ENCODE results near the gene NDOR1.

The NDOR1 gene

DNA sequence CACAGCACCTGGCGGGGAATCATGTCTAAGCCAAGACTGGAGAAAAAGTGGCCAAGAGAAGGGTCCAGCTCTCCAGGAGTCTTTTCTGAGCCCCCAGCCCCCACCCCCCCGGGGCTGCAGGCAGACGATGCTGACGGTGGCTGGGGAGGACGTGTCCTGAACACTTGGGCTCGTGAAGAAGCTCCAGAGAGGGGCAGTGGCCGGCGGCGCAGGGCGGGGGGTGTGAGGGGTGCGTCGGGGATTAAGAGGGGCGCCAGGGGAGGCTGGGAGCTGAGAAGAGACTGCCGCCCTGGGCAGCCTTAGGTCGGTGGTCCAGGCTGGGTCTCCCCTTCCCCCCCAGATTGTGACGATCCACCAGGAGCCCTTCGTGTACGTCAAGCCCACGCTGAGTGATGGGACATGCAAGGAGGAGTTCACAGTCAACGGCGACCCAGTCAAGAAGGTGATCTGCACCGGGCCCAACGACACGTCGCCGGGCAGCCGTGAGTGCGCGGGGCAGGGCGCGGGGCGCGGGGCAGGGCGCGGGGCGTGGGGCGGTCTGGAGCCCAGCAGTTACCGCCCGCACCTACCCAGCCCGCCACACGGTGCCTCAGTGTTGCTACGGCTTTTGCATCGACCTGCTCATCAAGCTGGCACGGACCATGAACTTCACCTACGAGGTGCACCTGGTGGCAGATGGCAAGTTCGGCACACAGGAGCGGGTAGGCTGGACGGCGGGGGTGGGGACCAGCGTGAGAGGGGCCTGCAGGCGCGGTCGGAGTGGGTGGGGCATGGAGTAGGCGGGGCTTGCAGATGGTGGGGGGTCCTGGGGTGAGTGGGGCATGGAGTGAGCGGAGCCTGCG, 44.6 kb upstream of the NDOR1 start:
- H3K79me1 ChIP-seq (ENCODE audit: low read depth, low read length), result peaks cover 3% of the 10 kb centered on the region
- H3K9me3 ChIP-seq (replicated peaks in 1 of 2; ENCODE audit: control insufficient read depth in 2 of 2, insufficient read depth in 1 of 2, low read depth in 1 of 2, low read length in 2 of 2), result peaks cover 0 to 9% of the 10 kb centered on the region in 2 donors
- no peak overlapping the region for H2BK15ac ChIP-seq (ENCODE audit: low read length)
- peaks cover 27 to 92% (median 91%) of the 10 kb centered on the region in 3 experiments for H3K27me3 ChIP-seq (ENCODE audit: control insufficient read depth in 3 of 3, insufficient read depth in 3 of 3, low read depth in 1 of 3, low read length in 3 of 3)
- no peak overlapping the region for H3K27ac ChIP-seq (replicated peaks; ENCODE audit: low read length)
- H2BK120ac ChIP-seq (ENCODE audit: low read depth, low read length), result no peak overlapping the region
- no peak overlapping the region for H3K4ac ChIP-seq (ENCODE audit: low read length)
- H3K9ac ChIP-seq (ENCODE audit: low read depth, low read length, poor library complexity), result peak overlapping the region; percentile 60
- H3K23ac ChIP-seq (ENCODE audit: low read depth, low read length, poor library complexity), result peak overlapping the region; percentile 98
- no peak overlapping the region for H4K8ac ChIP-seq (ENCODE audit: low read depth, low read length)
- H3K4me2 ChIP-seq (ENCODE audit: insufficient read depth, low read length, poor library complexity, severe bottlenecking), result no peak overlapping the region
- peak overlapping the region; percentile 64 for H3K18ac ChIP-seq (ENCODE audit: low read length)
- H2AK5ac ChIP-seq (ENCODE audit: low read depth, low read length), result no peak overlapping the region
- H3K4me3 ChIP-seq (ENCODE audit: low read length in 2 of 2), result no peak overlapping the region
- no peak overlapping the region for H2BK12ac ChIP-seq (ENCODE audit: low read length)
- no peak overlapping the region for H2AFZ ChIP-seq (ENCODE audit: low read length)
- H3K14ac ChIP-seq (ENCODE audit: low read length), result peak overlapping the region; percentile 94
- no peaks in the 10 kb centered on the region for H3K36me3 ChIP-seq (replicated peaks in 1 of 2; ENCODE audit: control insufficient read depth in 2 of 2, insufficient read depth in 2 of 2, low read length in 2 of 2)
- no CpG with 5 or more reads among the region's 56 CpGs for WGBS, 2 donors (ENCODE audit: extremely low coverage in 2 of 2, insufficient read length in 2 of 2, insufficient replicate concordance in 1 of 2)
- H2BK5ac ChIP-seq (ENCODE audit: low read length), result no peak overlapping the region
- no peak overlapping the region for H4K91ac ChIP-seq (ENCODE audit: low read depth, low read length, poor library complexity)
- H3K4me1 ChIP-seq (ENCODE audit: control insufficient read depth in 2 of 2, insufficient read depth in 1 of 2, low read depth in 1 of 2, low read length in 2 of 2), result peaks cover 8% of the 10 kb centered on the region in 2 donors
- DNase-seq (ENCODE audit: low spot score), result no peak

DNA sequence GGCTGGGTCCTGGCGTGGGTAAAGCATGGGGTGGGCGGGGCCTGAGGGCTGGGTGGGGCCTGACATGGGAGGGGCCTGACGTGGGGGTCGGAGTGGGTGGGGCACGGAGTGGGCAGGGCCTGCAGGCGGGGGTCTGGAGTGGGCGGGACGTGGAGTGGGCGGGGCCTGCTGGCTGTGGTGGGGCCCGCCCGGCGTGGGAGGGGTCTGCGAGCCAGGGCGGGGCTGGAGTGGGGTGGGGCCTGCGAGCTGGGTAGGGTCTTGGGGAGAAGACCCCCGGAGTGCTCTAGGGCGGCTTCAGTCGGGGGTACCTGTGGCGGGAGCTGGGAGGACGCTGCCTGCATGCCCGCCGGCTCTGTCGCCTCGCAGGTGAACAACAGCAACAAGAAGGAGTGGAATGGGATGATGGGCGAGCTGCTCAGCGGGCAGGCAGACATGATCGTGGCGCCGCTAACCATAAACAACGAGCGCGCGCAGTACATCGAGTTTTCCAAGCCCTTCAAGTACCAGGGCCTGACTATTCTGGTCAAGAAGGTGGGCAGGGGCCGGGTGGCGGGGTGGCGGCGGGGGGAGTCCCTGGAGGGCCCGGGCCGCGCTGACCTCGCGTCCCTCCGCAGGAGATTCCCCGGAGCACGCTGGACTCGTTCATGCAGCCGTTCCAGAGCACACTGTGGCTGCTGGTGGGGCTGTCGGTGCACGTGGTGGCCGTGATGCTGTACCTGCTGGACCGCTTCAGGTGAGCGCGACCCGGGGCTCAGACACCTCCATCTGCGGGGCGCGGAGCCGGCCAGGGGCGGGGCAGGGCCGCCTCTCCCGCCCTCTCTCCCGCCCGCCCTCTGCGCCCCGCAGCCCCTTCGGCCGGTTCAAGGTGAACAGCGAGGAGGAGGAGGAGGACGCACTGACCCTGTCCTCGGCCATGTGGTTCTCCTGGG, 43.7 kb upstream of the NDOR1 start:
- Histone ChIP-seq H2BK5ac (ENCODE audit: low read length) (no peak overlapping the region), H3K27me3 (ENCODE audit: control insufficient read depth in 3 of 3, insufficient read depth in 3 of 3, low read depth in 1 of 3, low read length in 3 of 3) (peaks cover 27 to 92% (median 91%) of the 10 kb centered on the region in 3 experiments), H4K91ac (ENCODE audit: low read depth, low read length, poor library complexity) (no peak overlapping the region), H3K27ac (replicated peaks; ENCODE audit: low read length) (no peak overlapping the region), H2BK12ac (ENCODE audit: low read length) (no peak overlapping the region), H2AFZ (ENCODE audit: low read length) (no peak overlapping the region), H3K4ac (ENCODE audit: low read length) (no peak overlapping the region), H2BK120ac (ENCODE audit: low read depth, low read length) (no peak overlapping the region), H3K9ac (ENCODE audit: low read depth, low read length, poor library complexity) (no peak overlapping the region), H2AK5ac (ENCODE audit: low read depth, low read length) (peak overlapping the region; percentile 56), H3K9me3 (replicated peaks in 1 of 2; ENCODE audit: control insufficient read depth in 2 of 2, insufficient read depth in 1 of 2, low read depth in 1 of 2, low read length in 2 of 2) (peaks cover 0 to 7% of the 10 kb centered on the region in 2 donors), H3K4me1 (ENCODE audit: control insufficient read depth in 2 of 2, insufficient read depth in 1 of 2, low read depth in 1 of 2, low read length in 2 of 2) (peaks cover 5 to 10% of the 10 kb centered on the region in 2 donors), H3K23ac (ENCODE audit: low read depth, low read length, poor library complexity) (peak overlapping the region; percentile 98), H3K36me3 (replicated peaks in 1 of 2; ENCODE audit: control insufficient read depth in 2 of 2, insufficient read depth in 2 of 2, low read length in 2 of 2) (no peaks in the 10 kb centered on the region), H3K4me3 (ENCODE audit: low read length in 2 of 2) (no peak overlapping the region), H3K4me2 (ENCODE audit: insufficient read depth, low read length, poor library complexity, severe bottlenecking) (peak overlapping the region; percentile 18), H3K14ac (ENCODE audit: low read length) (no peak overlapping the region), H4K8ac (ENCODE audit: low read depth, low read length) (no peak overlapping the region), H3K79me1 (ENCODE audit: low read depth, low read length) (peaks cover 3% of the 10 kb centered on the region), H2BK15ac (ENCODE audit: low read length) (peak overlapping the region; percentile 67), H3K18ac (ENCODE audit: low read length) (peak overlapping the region; percentile 48)
- no peak for DNase-seq (ENCODE audit: low spot score)
- no CpG with 5 or more reads among the region's 71 CpGs for WGBS, 2 donors (ENCODE audit: extremely low coverage in 2 of 2, insufficient read length in 2 of 2, insufficient replicate concordance in 1 of 2)

DNA sequence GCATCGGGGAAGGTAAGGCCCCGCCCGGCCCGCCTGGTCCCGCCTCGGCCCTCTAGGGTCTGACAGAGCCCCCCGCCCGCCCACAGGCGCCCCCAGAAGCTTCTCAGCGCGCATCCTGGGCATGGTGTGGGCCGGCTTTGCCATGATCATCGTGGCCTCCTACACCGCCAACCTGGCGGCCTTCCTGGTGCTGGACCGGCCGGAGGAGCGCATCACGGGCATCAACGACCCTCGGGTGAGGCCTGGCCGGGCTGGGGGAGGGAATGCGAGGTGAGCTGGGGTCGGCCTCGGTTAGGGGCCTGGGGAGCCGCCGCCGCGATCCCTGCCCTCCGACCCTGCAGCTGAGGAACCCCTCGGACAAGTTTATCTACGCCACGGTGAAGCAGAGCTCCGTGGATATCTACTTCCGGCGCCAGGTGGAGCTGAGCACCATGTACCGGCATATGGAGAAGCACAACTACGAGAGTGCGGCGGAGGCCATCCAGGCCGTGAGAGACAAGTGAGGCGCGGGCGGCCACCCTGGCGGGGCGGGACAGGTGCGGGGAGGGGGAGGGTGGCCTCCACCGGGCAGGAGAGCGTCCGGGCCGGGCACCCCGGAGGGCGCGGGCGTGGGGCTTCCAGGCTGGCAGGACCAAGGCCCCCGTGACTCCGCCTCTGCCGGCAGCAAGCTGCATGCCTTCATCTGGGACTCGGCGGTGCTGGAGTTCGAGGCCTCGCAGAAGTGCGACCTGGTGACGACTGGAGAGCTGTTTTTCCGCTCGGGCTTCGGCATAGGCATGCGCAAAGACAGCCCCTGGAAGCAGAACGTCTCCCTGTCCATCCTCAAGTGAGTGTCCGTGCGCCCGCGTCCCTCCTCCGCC, 42.8 kb upstream of the NDOR1 start:
- peak overlapping the region; percentile 60 for H3K9ac ChIP-seq (ENCODE audit: low read depth, low read length, poor library complexity)
- peaks cover 2% of the 10 kb centered on the region for H3K79me1 ChIP-seq (ENCODE audit: low read depth, low read length)
- H2BK12ac ChIP-seq (ENCODE audit: low read length), result no peak overlapping the region
- H3K14ac ChIP-seq (ENCODE audit: low read length), result no peak overlapping the region
- DNase-seq (ENCODE audit: low spot score), result no peak
- no peak overlapping the region for H4K91ac ChIP-seq (ENCODE audit: low read depth, low read length, poor library complexity)
- H3K4me1 ChIP-seq (ENCODE audit: control insufficient read depth in 2 of 2, insufficient read depth in 1 of 2, low read depth in 1 of 2, low read length in 2 of 2), result peaks cover 4 to 15% of the 10 kb centered on the region in 2 donors
- H2AK5ac ChIP-seq (ENCODE audit: low read depth, low read length), result peak overlapping the region; percentile 56
- H2BK15ac ChIP-seq (ENCODE audit: low read length), result no peak overlapping the region
- H3K27me3 ChIP-seq (ENCODE audit: control insufficient read depth in 3 of 3, insufficient read depth in 3 of 3, low read depth in 1 of 3, low read length in 3 of 3), result peaks cover 23 to 93% (median 92%) of the 10 kb centered on the region in 3 experiments
- H2BK5ac ChIP-seq (ENCODE audit: low read length), result no peak overlapping the region
- WGBS, 2 donors (ENCODE audit: extremely low coverage in 2 of 2, insufficient read length in 2 of 2, insufficient replicate concordance in 1 of 2), result no CpG with 5 or more reads among the region's 74 CpGs
- peak overlapping the region; percentile 24 to 72 for H3K4me3 ChIP-seq (ENCODE audit: low read length in 2 of 2)
- H2BK120ac ChIP-seq (ENCODE audit: low read depth, low read length), result peak overlapping the region; percentile 4
- H2AFZ ChIP-seq (ENCODE audit: low read length), result peak overlapping the region; percentile 76
- H3K4ac ChIP-seq (ENCODE audit: low read length), result no peak overlapping the region
- H3K36me3 ChIP-seq (replicated peaks in 1 of 2; ENCODE audit: control insufficient read depth in 2 of 2, insufficient read depth in 2 of 2, low read length in 2 of 2), result no peaks in the 10 kb centered on the region
- peak overlapping the region; percentile 73 for H3K4me2 ChIP-seq (ENCODE audit: insufficient read depth, low read length, poor library complexity, severe bottlenecking)
- no peak overlapping the region for H3K27ac ChIP-seq (replicated peaks; ENCODE audit: low read length)
- H4K8ac ChIP-seq (ENCODE audit: low read depth, low read length), result peak overlapping the region; percentile 43
- H3K23ac ChIP-seq (ENCODE audit: low read depth, low read length, poor library complexity), result peak overlapping the region; percentile 89
- peaks cover 0 to 2% of the 10 kb centered on the region in 2 donors for H3K9me3 ChIP-seq (replicated peaks in 1 of 2; ENCODE audit: control insufficient read depth in 2 of 2, insufficient read depth in 1 of 2, low read depth in 1 of 2, low read length in 2 of 2)
- H3K18ac ChIP-seq (ENCODE audit: low read length), result peak overlapping the region; percentile 76

Measured in neuronal stem cell (in vitro differentiated cells).